Astrocyte (in vitro differentiated cells and primary cell): ENCODE results near the gene NANOGP8.

ENCODE experiments used
- CTCF ChIP-seq: IDR thresholded peaks from 2 replicates; pipeline ENCODE4 v1.5.1; 2011; ENCODE audit warnings: low read depth, mild to moderate bottlenecking, inconsistent platforms, low read length, moderate library complexity; ENCODE audit not compliant: insufficient read depth
- EZH2 ChIP-seq: IDR thresholded peaks from 2 replicates; pipeline ENCODE4 v1.6.1; 2012; ENCODE audit warnings: mild to moderate bottlenecking, low read length, inconsistent platforms; ENCODE audit not compliant: insufficient read depth

- TF ChIP-seq CTCF (no peak), EZH2 (no peak)
Observed at GRCh38 chr15:35095941-35096340, 10.8 kb upstream of the NANOGP8 start.
